B cell (primary cell): ENCODE results near the gene ETFA.

ENCODE experiments used
- CTCF ChIP-seq: fragments of 200-600 bp; IDR thresholded peaks from one replicate; pipeline ENCODE4 v1.8.0; 2022; ENCODE audit warnings: antibody characterized with exemption, mild to moderate bottlenecking
- EZH2 ChIP-seq: IDR thresholded peaks from 2 replicates; pipeline ENCODE4 v1.6.1; 2012; ENCODE audit warnings: borderline replicate concordance, low read depth, mild to moderate bottlenecking, moderate library complexity, low read length; ENCODE audit not compliant: insufficient read depth, poor library complexity, severe bottlenecking

- TF ChIP-seq CTCF = peak; percentile 61
- no peak for TF ChIP-seq EZH2
Measured at GRCh38 chr15:76285241-76285825, 25.9 kb downstream of the ETFA start.
